ENCODE data around the gene EML6. TPM values are rescaled to one million over a fixed set of nuclear protein-coding genes. Genes with fewer than 3 reads are reported as not detected.
A peak's percentile ranks its signal among the peaks of the same experiment; 100 is the strongest.

EML6 gene
- polyA plus RNA-seq (2013, experiment 1 of 2): 1.3 TPM
- 0.98 TPM for polyA plus RNA-seq (2013, experiment 2 of 2)

DNA sequence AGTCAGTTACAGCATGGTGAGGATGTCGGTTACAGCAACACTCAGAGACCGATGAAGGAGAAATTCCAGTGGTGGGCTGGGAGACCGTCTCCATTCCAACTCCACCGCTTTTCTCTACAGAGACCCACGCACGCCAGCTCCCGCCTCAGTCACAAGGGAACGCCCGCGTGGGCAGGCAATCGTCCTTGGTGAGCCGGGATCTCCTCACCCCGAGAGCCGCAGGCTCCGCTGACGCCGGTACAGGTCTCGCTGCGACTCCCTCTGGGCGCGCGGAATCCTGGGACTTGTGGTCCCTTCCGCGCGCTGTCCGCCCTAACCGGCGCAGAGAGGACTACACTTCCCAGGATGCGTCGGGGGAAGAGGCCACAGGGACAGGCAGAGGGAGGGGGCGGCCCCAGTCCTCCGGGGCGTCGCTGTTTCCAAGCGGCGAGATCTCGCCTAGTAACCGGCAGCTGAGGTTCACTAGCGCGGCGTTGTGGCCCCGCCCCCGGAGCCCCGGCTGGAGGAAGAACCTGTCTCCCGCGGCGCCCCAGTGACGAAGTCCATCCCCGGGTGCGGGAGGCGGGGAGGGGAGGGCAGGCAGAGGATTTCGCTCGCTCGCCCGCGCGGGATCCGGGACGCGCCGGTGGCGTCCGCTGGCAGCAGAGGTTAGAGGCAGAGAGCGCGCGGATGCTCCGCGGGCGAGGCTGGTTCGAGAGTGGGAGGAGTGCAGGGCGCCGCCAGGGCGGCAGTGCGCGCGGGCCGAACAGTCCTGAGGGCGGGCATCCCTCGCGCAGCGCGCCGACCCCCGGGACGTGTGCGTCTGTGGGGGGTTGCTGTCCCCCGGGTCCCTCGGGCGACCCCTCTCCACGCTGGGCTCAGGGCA is at the start of gene EML6:
EML6 (plus strand) TSS at position 532 of the 865 bp plus-strand sequence. CDS start 1,400 bp downstream, outside the sequence.
- H3K9ac ChIP-seq (ENCODE audit: low read depth, low read length, poor library complexity): peak within 1 kb of the TSS; percentile 96
- H3K27ac ChIP-seq (replicated peaks; ENCODE audit: low read length): no peak within 1 kb of the TSS
- H2AK5ac ChIP-seq (ENCODE audit: low read depth, low read length): no peak within 1 kb of the TSS
- no CpG with 5 or more reads among the region's 90 CpGs for WGBS, 2 donors (ENCODE audit: extremely low coverage in 2 of 2, insufficient read length in 2 of 2, insufficient replicate concordance in 1 of 2)
- no peak within 1 kb of the TSS for H3K4ac ChIP-seq (ENCODE audit: low read length)
- no peak within 1 kb of the TSS for H2BK15ac ChIP-seq (ENCODE audit: low read length)
- H3K4me1 ChIP-seq (ENCODE audit: control insufficient read depth in 2 of 2, insufficient read depth in 1 of 2, low read depth in 1 of 2, low read length in 2 of 2): peaks cover 2 to 8% of the 10 kb centered on the region in 2 donors
- H3K18ac ChIP-seq (ENCODE audit: low read length): peak within 1 kb of the TSS; percentile 93
- peak; percentile 97 for DNase-seq (ENCODE audit: low spot score)
- no peak within 1 kb of the TSS for H2BK12ac ChIP-seq (ENCODE audit: low read length)
- peak within 1 kb of the TSS; percentile 98 for H2AFZ ChIP-seq (ENCODE audit: low read length)
- H3K23ac ChIP-seq (ENCODE audit: low read depth, low read length, poor library complexity): peak within 1 kb of the TSS; percentile 8
- no peak within 1 kb of the TSS for H2BK5ac ChIP-seq (ENCODE audit: low read length)
- H3K4me2 ChIP-seq (ENCODE audit: insufficient read depth, low read length, poor library complexity, severe bottlenecking): peak within 1 kb of the TSS; percentile 92
- no peak within 1 kb of the TSS for H4K91ac ChIP-seq (ENCODE audit: low read depth, low read length, poor library complexity)
- no peaks in the 10 kb centered on the region for H3K9me3 ChIP-seq (replicated peaks in 1 of 2; ENCODE audit: control insufficient read depth in 2 of 2, insufficient read depth in 1 of 2, low read depth in 1 of 2, low read length in 2 of 2)
- H3K4me3 ChIP-seq (ENCODE audit: low read length in 2 of 2): peak within 1 kb of the TSS; percentile 80 to 98
- H3K79me1 ChIP-seq (ENCODE audit: low read depth, low read length): no peaks in the 10 kb centered on the region
- H4K8ac ChIP-seq (ENCODE audit: low read depth, low read length): no peak within 1 kb of the TSS
- no peak within 1 kb of the TSS for H2BK120ac ChIP-seq (ENCODE audit: low read depth, low read length)
- peak within 1 kb of the TSS; percentile 95 for H3K14ac ChIP-seq (ENCODE audit: low read length)
- no peaks in the 10 kb centered on the region for H3K36me3 ChIP-seq (replicated peaks in 1 of 2; ENCODE audit: control insufficient read depth in 2 of 2, insufficient read depth in 2 of 2, low read length in 2 of 2)
- peaks cover 0 to 78% (median 32%) of the 10 kb centered on the region in 3 experiments for H3K27me3 ChIP-seq (ENCODE audit: control insufficient read depth in 3 of 3, insufficient read depth in 3 of 3, low read depth in 1 of 3, low read length in 3 of 3)

DNA sequence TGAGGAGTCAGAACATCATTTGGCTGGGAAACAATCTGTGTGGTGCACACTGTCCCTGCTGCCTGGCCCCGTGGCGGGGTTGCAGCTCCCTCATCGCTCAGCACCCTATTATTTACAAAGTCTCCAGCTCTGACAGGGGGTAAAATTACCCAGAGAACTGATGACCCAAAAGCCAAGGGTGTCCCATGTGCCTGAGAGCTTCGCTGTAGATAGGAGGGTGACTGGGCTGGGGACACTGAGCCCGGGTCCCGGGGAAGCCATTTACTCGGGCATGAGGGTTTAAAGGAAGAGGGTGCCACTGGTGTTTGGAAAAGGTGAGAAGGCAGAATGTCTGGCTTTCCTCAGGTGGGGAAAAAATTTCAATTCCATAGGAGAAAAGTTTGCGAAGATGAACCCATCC is 48.2 kb upstream of the EML6 start:
- Histone ChIP-seq H4K8ac (ENCODE audit: low read depth, low read length) (no peak overlapping the region), H2BK15ac (ENCODE audit: low read length) (no peak overlapping the region), H3K23ac (ENCODE audit: low read depth, low read length, poor library complexity) (no peak overlapping the region), H3K9ac (ENCODE audit: low read depth, low read length, poor library complexity) (no peak overlapping the region), H3K9me3 (replicated peaks in 1 of 2; ENCODE audit: control insufficient read depth in 2 of 2, insufficient read depth in 1 of 2, low read depth in 1 of 2, low read length in 2 of 2) (no peaks in the 10 kb centered on the region), H2BK12ac (ENCODE audit: low read length) (no peak overlapping the region), H3K18ac (ENCODE audit: low read length) (no peak overlapping the region), H2BK120ac (ENCODE audit: low read depth, low read length) (no peak overlapping the region), H3K14ac (ENCODE audit: low read length) (no peak overlapping the region), H2BK5ac (ENCODE audit: low read length) (no peak overlapping the region), H2AFZ (ENCODE audit: low read length) (no peak overlapping the region), H3K4me2 (ENCODE audit: insufficient read depth, low read length, poor library complexity, severe bottlenecking) (no peak overlapping the region), H3K4me1 (ENCODE audit: control insufficient read depth in 2 of 2, insufficient read depth in 1 of 2, low read depth in 1 of 2, low read length in 2 of 2) (peaks cover 0 to 2% of the 10 kb centered on the region in 2 donors), H3K36me3 (replicated peaks in 1 of 2; ENCODE audit: control insufficient read depth in 2 of 2, insufficient read depth in 2 of 2, low read length in 2 of 2) (peaks cover 6 to 14% of the 10 kb centered on the region in 2 donors), H3K4me3 (ENCODE audit: low read length in 2 of 2) (no peak overlapping the region), H3K27ac (replicated peaks; ENCODE audit: low read length) (no peak overlapping the region), H3K4ac (ENCODE audit: low read length) (no peak overlapping the region), H2AK5ac (ENCODE audit: low read depth, low read length) (no peak overlapping the region), H3K27me3 (ENCODE audit: control insufficient read depth in 3 of 3, insufficient read depth in 3 of 3, low read depth in 1 of 3, low read length in 3 of 3) (no peaks in the 10 kb centered on the region), H3K79me1 (ENCODE audit: low read depth, low read length) (no peaks in the 10 kb centered on the region), H4K91ac (ENCODE audit: low read depth, low read length, poor library complexity) (no peak overlapping the region)
- no CpG with 5 or more reads among the region's 8 CpGs for WGBS, 2 donors (ENCODE audit: extremely low coverage in 2 of 2, insufficient read length in 2 of 2, insufficient replicate concordance in 1 of 2)
- DNase-seq (ENCODE audit: low spot score): no peak

DNA sequence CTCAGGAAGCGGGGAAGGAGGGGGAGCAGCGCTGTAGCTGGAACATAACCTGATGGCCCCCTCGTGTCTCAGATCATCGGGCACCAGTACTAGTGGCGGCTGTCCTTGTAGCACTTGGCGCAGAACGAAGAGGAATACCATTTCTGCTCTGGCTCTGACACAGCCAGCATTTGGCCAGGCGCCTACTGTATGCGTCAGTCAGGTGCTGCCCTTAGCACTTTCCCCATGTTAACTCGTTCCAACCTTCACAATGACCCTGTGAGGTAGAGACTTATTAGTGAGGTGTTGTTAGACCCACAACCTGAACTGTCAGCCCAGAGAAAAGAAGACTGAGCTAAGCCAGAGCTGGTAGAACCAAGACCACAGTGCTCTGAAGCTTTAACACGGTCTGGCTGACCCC is 47.7 kb upstream of the EML6 start:
- H3K79me1 ChIP-seq (ENCODE audit: low read depth, low read length): no peaks in the 10 kb centered on the region
- H4K91ac ChIP-seq (ENCODE audit: low read depth, low read length, poor library complexity): no peak overlapping the region
- no peaks in the 10 kb centered on the region for H3K27me3 ChIP-seq (ENCODE audit: control insufficient read depth in 3 of 3, insufficient read depth in 3 of 3, low read depth in 1 of 3, low read length in 3 of 3)
- no peak overlapping the region for H3K4ac ChIP-seq (ENCODE audit: low read length)
- H3K18ac ChIP-seq (ENCODE audit: low read length): no peak overlapping the region
- no peak overlapping the region for H2BK15ac ChIP-seq (ENCODE audit: low read length)
- WGBS, 2 donors (ENCODE audit: extremely low coverage in 2 of 2, insufficient read length in 2 of 2, insufficient replicate concordance in 1 of 2): no CpG with 5 or more reads among the region's 11 CpGs
- no peak overlapping the region for H2BK120ac ChIP-seq (ENCODE audit: low read depth, low read length)
- H3K27ac ChIP-seq (replicated peaks; ENCODE audit: low read length): no peak overlapping the region
- H2AFZ ChIP-seq (ENCODE audit: low read length): no peak overlapping the region
- H3K36me3 ChIP-seq (replicated peaks in 1 of 2; ENCODE audit: control insufficient read depth in 2 of 2, insufficient read depth in 2 of 2, low read length in 2 of 2): peaks cover 3 to 10% of the 10 kb centered on the region in 2 donors
- no peak for DNase-seq (ENCODE audit: low spot score)
- no peak overlapping the region for H3K23ac ChIP-seq (ENCODE audit: low read depth, low read length, poor library complexity)
- H2AK5ac ChIP-seq (ENCODE audit: low read depth, low read length): peak overlapping the region; percentile 26
- no peak overlapping the region for H2BK12ac ChIP-seq (ENCODE audit: low read length)
- no peak overlapping the region for H3K4me3 ChIP-seq (ENCODE audit: low read length in 2 of 2)
- no peak overlapping the region for H3K4me2 ChIP-seq (ENCODE audit: insufficient read depth, low read length, poor library complexity, severe bottlenecking)
- H3K9ac ChIP-seq (ENCODE audit: low read depth, low read length, poor library complexity): no peak overlapping the region
- H3K9me3 ChIP-seq (replicated peaks in 1 of 2; ENCODE audit: control insufficient read depth in 2 of 2, insufficient read depth in 1 of 2, low read depth in 1 of 2, low read length in 2 of 2): no peaks in the 10 kb centered on the region
- no peak overlapping the region for H3K14ac ChIP-seq (ENCODE audit: low read length)
- H4K8ac ChIP-seq (ENCODE audit: low read depth, low read length): no peak overlapping the region
- peaks cover 0 to 2% of the 10 kb centered on the region in 2 donors for H3K4me1 ChIP-seq (ENCODE audit: control insufficient read depth in 2 of 2, insufficient read depth in 1 of 2, low read depth in 1 of 2, low read length in 2 of 2)
- no peak overlapping the region for H2BK5ac ChIP-seq (ENCODE audit: low read length)

DNA sequence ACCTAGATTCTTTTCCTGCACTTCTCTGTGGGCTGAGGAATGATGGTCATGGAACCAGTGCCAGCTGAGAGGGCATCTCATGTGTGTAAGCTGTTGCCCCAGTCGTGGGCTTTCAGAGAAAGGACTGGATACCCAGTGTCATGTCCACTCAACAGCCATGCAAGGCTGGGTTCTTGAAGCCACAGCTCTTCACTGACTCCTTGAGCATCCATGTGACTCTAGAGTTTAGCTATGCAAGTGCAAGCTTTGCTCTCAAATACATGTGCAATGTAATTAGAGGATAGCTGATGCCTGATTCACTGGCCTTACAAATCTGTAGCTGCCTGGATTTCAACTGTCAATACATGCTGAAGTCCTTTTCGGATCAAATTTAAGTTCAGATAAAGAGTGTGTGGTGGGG is 46.8 kb upstream of the EML6 start:
- H4K91ac ChIP-seq (ENCODE audit: low read depth, low read length, poor library complexity): no peak overlapping the region
- no peaks in the 10 kb centered on the region for H3K27me3 ChIP-seq (ENCODE audit: control insufficient read depth in 3 of 3, insufficient read depth in 3 of 3, low read depth in 1 of 3, low read length in 3 of 3)
- no peak overlapping the region for H2BK12ac ChIP-seq (ENCODE audit: low read length)
- H3K9ac ChIP-seq (ENCODE audit: low read depth, low read length, poor library complexity): no peak overlapping the region
- H3K4ac ChIP-seq (ENCODE audit: low read length): no peak overlapping the region
- no peak overlapping the region for H2AFZ ChIP-seq (ENCODE audit: low read length)
- no peak overlapping the region for H2BK120ac ChIP-seq (ENCODE audit: low read depth, low read length)
- H3K36me3 ChIP-seq (replicated peaks in 1 of 2; ENCODE audit: control insufficient read depth in 2 of 2, insufficient read depth in 2 of 2, low read length in 2 of 2): peaks cover 1 to 4% of the 10 kb centered on the region in 2 donors
- H3K79me1 ChIP-seq (ENCODE audit: low read depth, low read length): no peaks in the 10 kb centered on the region
- no peak overlapping the region for H2BK15ac ChIP-seq (ENCODE audit: low read length)
- no peak overlapping the region for H2AK5ac ChIP-seq (ENCODE audit: low read depth, low read length)
- peaks cover 0 to 2% of the 10 kb centered on the region in 2 donors for H3K9me3 ChIP-seq (replicated peaks in 1 of 2; ENCODE audit: control insufficient read depth in 2 of 2, insufficient read depth in 1 of 2, low read depth in 1 of 2, low read length in 2 of 2)
- H3K18ac ChIP-seq (ENCODE audit: low read length): no peak overlapping the region
- H4K8ac ChIP-seq (ENCODE audit: low read depth, low read length): no peak overlapping the region
- no peak overlapping the region for H3K4me2 ChIP-seq (ENCODE audit: insufficient read depth, low read length, poor library complexity, severe bottlenecking)
- no peak overlapping the region for H3K23ac ChIP-seq (ENCODE audit: low read depth, low read length, poor library complexity)
- H3K27ac ChIP-seq (replicated peaks; ENCODE audit: low read length): no peak overlapping the region
- DNase-seq (ENCODE audit: low spot score): no peak
- no peak overlapping the region for H2BK5ac ChIP-seq (ENCODE audit: low read length)
- H3K14ac ChIP-seq (ENCODE audit: low read length): no peak overlapping the region
- H3K4me1 ChIP-seq (ENCODE audit: control insufficient read depth in 2 of 2, insufficient read depth in 1 of 2, low read depth in 1 of 2, low read length in 2 of 2): peaks cover 0 to 2% of the 10 kb centered on the region in 2 donors
- WGBS, 2 donors (ENCODE audit: extremely low coverage in 2 of 2, insufficient read length in 2 of 2, insufficient replicate concordance in 1 of 2): no CpG with 5 or more reads among the region's 2 CpGs
- H3K4me3 ChIP-seq (ENCODE audit: low read length in 2 of 2): no peak overlapping the region

All from neuronal stem cell (in vitro differentiated cells).